ENCODE results near the gene TTC22.

DNA sequence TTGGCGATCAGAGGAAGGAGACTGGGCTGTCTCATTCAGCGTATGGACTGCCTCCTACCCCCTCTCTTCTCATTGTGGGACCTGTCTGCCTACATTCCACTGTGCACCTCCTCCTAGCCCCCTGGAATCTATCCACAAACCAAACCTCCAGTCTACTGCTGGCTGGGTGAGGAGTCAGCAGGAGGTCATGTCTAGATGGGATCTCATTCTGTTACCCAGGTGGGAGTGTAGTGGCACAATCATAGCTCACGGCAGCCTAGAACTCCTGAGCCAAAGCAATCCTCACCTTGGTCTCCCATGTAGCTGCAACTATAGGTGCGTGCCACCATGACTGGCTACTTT lies 18.0 kb upstream of the TTC22 start:
- TF ChIP-seq, protein P1, sequence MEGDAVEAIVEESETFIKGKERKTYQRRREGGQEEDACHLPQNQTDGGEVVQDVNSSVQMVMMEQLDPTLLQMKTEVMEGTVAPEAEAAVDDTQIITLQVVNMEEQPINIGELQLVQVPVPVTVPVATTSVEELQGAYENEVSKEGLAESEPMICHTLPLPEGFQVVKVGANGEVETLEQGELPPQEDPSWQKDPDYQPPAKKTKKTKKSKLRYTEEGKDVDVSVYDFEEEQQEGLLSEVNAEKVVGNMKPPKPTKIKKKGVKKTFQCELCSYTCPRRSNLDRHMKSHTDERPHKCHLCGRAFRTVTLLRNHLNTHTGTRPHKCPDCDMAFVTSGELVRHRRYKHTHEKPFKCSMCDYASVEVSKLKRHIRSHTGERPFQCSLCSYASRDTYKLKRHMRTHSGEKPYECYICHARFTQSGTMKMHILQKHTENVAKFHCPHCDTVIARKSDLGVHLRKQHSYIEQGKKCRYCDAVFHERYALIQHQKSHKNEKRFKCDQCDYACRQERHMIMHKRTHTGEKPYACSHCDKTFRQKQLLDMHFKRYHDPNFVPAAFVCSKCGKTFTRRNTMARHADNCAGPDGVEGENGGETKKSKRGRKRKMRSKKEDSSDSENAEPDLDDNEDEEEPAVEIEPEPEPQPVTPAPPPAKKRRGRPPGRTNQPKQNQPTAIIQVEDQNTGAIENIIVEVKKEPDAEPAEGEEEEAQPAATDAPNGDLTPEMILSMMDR (IDR thresholded peaks at IDR 0.05) = no peak
- no peak for TF ChIP-seq EZH2 (IDR thresholded peaks at IDR 0.05)

Measured in neural progenitor cell (in vitro differentiated cells).